Endothelial cell of umbilical vein (primary cell): Measurements from ENCODE around the gene ACP4.

Source experiments
- CTCF ChIP-seq, 2 donors: IDR thresholded peaks; 1 replicate in 1 of 2; 2 replicates in 1 of 2; pipeline ENCODE4 v1.5.1; 2011; ENCODE audit warnings: low read length in 2 of 2, mild to moderate bottlenecking in 2 of 2, moderate library complexity in 2 of 2, control low read depth in 1 of 2, inconsistent platforms in 1 of 2, low read depth in 1 of 2; ENCODE audit not compliant: insufficient read depth in 1 of 2; ENCODE audit errors: extremely low read depth in 1 of 2
- EZH2 ChIP-seq: IDR thresholded peaks from 2 replicates; pipeline ENCODE4 v1.6.1; 2012; ENCODE audit warnings: borderline replicate concordance, low read depth, mild to moderate bottlenecking, moderate library complexity, low read length, inconsistent platforms; ENCODE audit not compliant: severe bottlenecking
- FOS ChIP-seq: IDR thresholded peaks from 2 replicates; pipeline ENCODE4 v1.6.1; 2011; ENCODE audit warnings: mild to moderate bottlenecking, low read length, moderate library complexity, borderline replicate concordance; ENCODE audit not compliant: insufficient read depth
- GATA2 ChIP-seq: IDR thresholded peaks from 2 replicates; pipeline ENCODE4 v1.7.0; 2011; ENCODE audit warnings: low read depth, mild to moderate bottlenecking, moderate library complexity, mixed read lengths, low read length; ENCODE audit not compliant: insufficient read length, insufficient read depth
- JUN ChIP-seq: IDR thresholded peaks from 2 replicates; pipeline ENCODE4 v1.6.1; 2011; ENCODE audit warnings: borderline replicate concordance, low read depth; ENCODE audit not compliant: insufficient read length, insufficient read depth
- MAX ChIP-seq: IDR thresholded peaks from 2 replicates; pipeline ENCODE4 v1.6.1; 2011; ENCODE audit not compliant: insufficient read depth, insufficient read length
- MYC ChIP-seq: IDR thresholded peaks from one replicate; pipeline ENCODE4 v1.6.1; 2011; ENCODE audit warnings: mild to moderate bottlenecking, low read depth, low read length
- POLR2A ChIP-seq: IDR thresholded peaks from 2 replicates; pipeline ENCODE4 v1.6.1; 2012; ENCODE audit warnings: low read depth, mild to moderate bottlenecking, control low read depth, low read length
- POLR2AphosphoS5 ChIP-seq: IDR thresholded peaks from 2 replicates; pipeline ENCODE4 v1.6.1; 2012; ENCODE audit warnings: low read depth, mild to moderate bottlenecking, control low read depth, low read length, moderate library complexity; ENCODE audit not compliant: insufficient read depth

GRCh38 chr19:50753879-50754278 lies 36.3 kb upstream of the ACP4 start:
- TF ChIP-seq CTCF (IDR thresholded peaks at IDR 0.05; ENCODE audit: extremely low read depth in 1 of 2, insufficient read depth in 1 of 2, low read depth in 1 of 2, low read length in 2 of 2) (no peak), EZH2 (no peak), POLR2AphosphoS5 (no peak), POLR2A (no peak), MYC (no peak), MAX (no peak), FOS (no peak), GATA2 (no peak), JUN (no peak)
